HG03439 (cell line): ENCODE results near the gene RMND5B.

Source experiments
- ATAC-seq: cut with Tn5 transposase; IDR thresholded peaks from one replicate; pipeline ENCODE4 v1.9.1; 2021; ENCODE audit warnings: mild to moderate bottlenecking, moderate library complexity; ENCODE audit not compliant: unreplicated experiment

RMND5B gene

DNA sequence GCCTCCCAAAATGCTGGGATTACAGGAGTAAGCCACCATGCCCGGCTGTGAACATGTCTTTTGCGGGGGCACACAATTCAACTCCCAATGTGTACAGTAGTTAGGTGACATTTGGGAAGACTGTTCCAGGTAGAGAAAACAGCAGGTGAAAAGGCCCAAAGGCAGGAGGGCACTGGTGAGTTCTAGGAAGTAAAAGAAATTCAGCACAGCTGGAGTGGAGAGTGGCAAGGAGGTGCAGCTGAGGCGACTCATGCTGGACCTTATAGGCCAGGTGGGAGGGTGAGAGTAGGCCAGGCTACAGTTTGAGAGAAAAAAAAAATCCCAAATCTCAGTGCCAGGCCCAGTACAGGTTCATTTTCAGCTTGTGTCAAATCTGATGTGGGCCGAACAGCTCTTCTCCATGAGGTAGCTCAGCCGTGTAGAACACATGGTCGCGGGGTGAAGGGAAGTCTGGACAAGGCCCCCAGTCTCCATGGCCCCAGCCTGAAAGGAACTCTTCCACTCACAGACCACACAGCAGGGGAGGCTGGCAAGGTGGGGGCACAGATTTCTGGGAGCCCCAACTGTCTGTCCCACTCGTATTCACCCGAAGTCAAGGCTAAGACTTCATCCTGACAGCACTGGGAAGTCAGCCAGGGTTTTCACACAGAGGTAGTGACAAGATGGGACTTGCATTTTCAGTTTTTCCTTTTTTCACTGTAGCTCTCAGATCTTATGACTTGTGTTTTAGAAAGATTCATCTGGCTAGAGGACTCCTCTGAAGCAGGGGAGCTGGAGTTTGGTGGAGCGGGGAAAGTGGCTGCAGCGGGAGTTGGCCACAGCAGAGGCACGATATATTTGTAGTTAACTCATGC is 69.0 kb downstream of the RMND5B start:
- no peak for ATAC-seq
